ENCODE results near the gene AP4E1. TPM values are rescaled to one million over a fixed set of nuclear protein-coding genes. Genes with fewer than 3 reads are reported as not detected.

The AP4E1 gene
- total and polyA plus RNA-seq, 9 donors = 3.1 to 12.7 (median 6.8) TPM

GRCh38 chr15:50993598-50993997 is 85.1 kb downstream of the AP4E1 start:
- TF ChIP-seq EP300 (IDR thresholded peaks at IDR 0.05) (no peak), CTCF (IDR thresholded peaks at IDR 0.05) (no peak), POLR2A (IDR thresholded peaks at IDR 0.05) (no peak)
- H3K9me3 ChIP-seq = no peaks in the 10 kb centered on the region
- H3K4me3 ChIP-seq = no peak overlapping the region
- no peak for DNase-seq
- H3K36me3 ChIP-seq = no peaks in the 10 kb centered on the region
- intact Hi-C loops (cut with DNase I) = no loop called here
- H3K27me3 ChIP-seq = no peaks in the 10 kb centered on the region
- H3K4me1 ChIP-seq (ENCODE audit: insufficient read depth) = no peaks in the 10 kb centered on the region
- WGBS, 3 donors = 68 to 85% (median 76%) methylated on average over 4 of the region's 4 CpGs
- H3K27ac ChIP-seq = no peak overlapping the region

- no peak for DNase-seq
- WGBS, 3 donors = 93 to 97% (median 94%) methylated on average over 1 of the region's 1 CpG
- intact Hi-C loops (cut with DNase I) = no loop called here
- H3K4me3 ChIP-seq = no peak overlapping the region
- no peak overlapping the region for H3K27ac ChIP-seq
- H3K9me3 ChIP-seq = no peaks in the 10 kb centered on the region
- TF ChIP-seq CTCF (IDR thresholded peaks at IDR 0.05) = no peak
- no peak for TF ChIP-seq POLR2A (IDR thresholded peaks at IDR 0.05)
- TF ChIP-seq EP300 (IDR thresholded peaks at IDR 0.05) = no peak
- no peaks in the 10 kb centered on the region for H3K27me3 ChIP-seq
- no peaks in the 10 kb centered on the region for H3K36me3 ChIP-seq
- no peaks in the 10 kb centered on the region for H3K4me1 ChIP-seq (ENCODE audit: insufficient read depth)
Measured at GRCh38 chr15:50996641-50997040, 88.2 kb downstream of the AP4E1 start.

- Histone ChIP-seq H3K27ac (no peak overlapping the region), H3K4me1 (ENCODE audit: insufficient read depth) (no peaks in the 10 kb centered on the region), H3K36me3 (no peaks in the 10 kb centered on the region), H3K4me3 (no peak overlapping the region), H3K9me3 (no peaks in the 10 kb centered on the region), H3K27me3 (no peaks in the 10 kb centered on the region)
- no peak for DNase-seq
- WGBS, 3 donors = 93 to 97% (median 94%) methylated on average over 4 of the region's 4 CpGs
- TF ChIP-seq CTCF (IDR thresholded peaks at IDR 0.05) (no peak), POLR2A (IDR thresholded peaks at IDR 0.05) (no peak), EP300 (IDR thresholded peaks at IDR 0.05) (no peak)
- intact Hi-C loops (cut with DNase I) = no loop called here
Measured at GRCh38 chr15:50997371-50998051, 89.0 kb downstream of the AP4E1 start.

- no peaks in the 10 kb centered on the region for H3K36me3 ChIP-seq
- H3K9me3 ChIP-seq = no peaks in the 10 kb centered on the region
- intact Hi-C loops (cut with DNase I) = no loop called here
- no peaks in the 10 kb centered on the region for H3K27me3 ChIP-seq
- H3K4me1 ChIP-seq (ENCODE audit: insufficient read depth) = no peaks in the 10 kb centered on the region
- no peak for DNase-seq
- TF ChIP-seq EP300 (IDR thresholded peaks at IDR 0.05) (no peak), CTCF (IDR thresholded peaks at IDR 0.05) (no peak), POLR2A (IDR thresholded peaks at IDR 0.05) (no peak)
- no peak overlapping the region for H3K4me3 ChIP-seq
- no peak overlapping the region for H3K27ac ChIP-seq
- 80 to 83% (median 81%) methylated on average over 3 of the region's 3 CpGs for WGBS, 3 donors
Measured at GRCh38 chr15:51004103-51004551, 95.6 kb downstream of the AP4E1 start.
